ENCODE measurements around the gene FNDC3B.

DNA sequence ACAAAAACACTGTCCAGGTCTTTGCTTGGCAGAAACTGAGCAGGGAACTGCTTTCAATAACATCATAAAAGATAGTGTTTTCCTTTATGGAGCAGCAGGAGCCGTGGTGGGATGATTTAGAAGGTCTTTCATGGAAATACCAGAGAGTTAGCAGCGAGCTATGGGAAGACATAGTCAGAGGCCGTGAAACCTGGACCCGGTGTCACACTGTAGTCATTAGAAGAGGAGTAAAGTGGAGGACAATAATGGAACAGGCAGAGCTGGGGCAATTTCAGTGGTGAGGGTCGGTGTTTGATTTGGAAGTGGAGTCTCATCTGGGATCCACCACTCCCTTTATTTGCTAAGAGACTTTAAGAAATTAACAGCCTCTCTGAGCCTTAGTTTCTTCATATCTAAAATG is 351.4 kb downstream of the FNDC3B start:
- TF ChIP-seq, protein P1, sequence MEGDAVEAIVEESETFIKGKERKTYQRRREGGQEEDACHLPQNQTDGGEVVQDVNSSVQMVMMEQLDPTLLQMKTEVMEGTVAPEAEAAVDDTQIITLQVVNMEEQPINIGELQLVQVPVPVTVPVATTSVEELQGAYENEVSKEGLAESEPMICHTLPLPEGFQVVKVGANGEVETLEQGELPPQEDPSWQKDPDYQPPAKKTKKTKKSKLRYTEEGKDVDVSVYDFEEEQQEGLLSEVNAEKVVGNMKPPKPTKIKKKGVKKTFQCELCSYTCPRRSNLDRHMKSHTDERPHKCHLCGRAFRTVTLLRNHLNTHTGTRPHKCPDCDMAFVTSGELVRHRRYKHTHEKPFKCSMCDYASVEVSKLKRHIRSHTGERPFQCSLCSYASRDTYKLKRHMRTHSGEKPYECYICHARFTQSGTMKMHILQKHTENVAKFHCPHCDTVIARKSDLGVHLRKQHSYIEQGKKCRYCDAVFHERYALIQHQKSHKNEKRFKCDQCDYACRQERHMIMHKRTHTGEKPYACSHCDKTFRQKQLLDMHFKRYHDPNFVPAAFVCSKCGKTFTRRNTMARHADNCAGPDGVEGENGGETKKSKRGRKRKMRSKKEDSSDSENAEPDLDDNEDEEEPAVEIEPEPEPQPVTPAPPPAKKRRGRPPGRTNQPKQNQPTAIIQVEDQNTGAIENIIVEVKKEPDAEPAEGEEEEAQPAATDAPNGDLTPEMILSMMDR (IDR thresholded peaks at IDR 0.05; ENCODE audit: insufficient read depth, low read length, poor library complexity, severe bottlenecking), result no peak
- no peak for TF ChIP-seq EZH2phosphoT487 (conservative IDR thresholded peaks at IDR 0.05; ENCODE audit: low read length)

Measured in SU-DHL-6 (cell line).